SK-N-SH (cell line): ENCODE results near the gene SNX3. TPM values are rescaled to one million over a fixed set of nuclear protein-coding genes. Genes with fewer than 3 reads are reported as not detected.

ENCODE experiments used
- CTCF ChIA-PET: fragments of 300-600, 350-600 bp; formaldehyde crosslinking; extraction: SDS; loops from one replicate; lab custom pipeline; 2021; lab: Yijun Ruan, JAX
- POLR2A ChIA-PET: fragments of 350-600 bp; sonication (Branson Sonifier 250); formaldehyde crosslinking; extraction: SDS; loops from one replicate; lab custom pipeline; 2020; ENCODE audit warnings: antibody characterized with exemption, inconsistent platforms; lab: Yijun Ruan, JAX
- DNase-seq: peaks from one replicate; pipeline ENCODE4 v3.0.0; 2012
- H2AFZ ChIP-seq: fragments of 200-600 bp; sonication (generic); 2 replicates; pipeline ENCODE4 v1.8.1; 2016; ENCODE audit warnings: antibody characterized with exemption, mild to moderate bottlenecking, low read depth
- H3F3A ChIP-seq: fragments of 200-600 bp; sonication (generic); replicated peaks from 2 replicates; pipeline ENCODE3; 2016; ENCODE audit warnings: antibody characterized with exemption, mild to moderate bottlenecking; ENCODE audit not compliant: insufficient read depth
- H3K27ac ChIP-seq, 2 experiments: fragments of 200-500 bp in 1 of 2; fragments of 200-600 bp in 1 of 2; sonication (Bioruptor generic) in 1 of 2; sonication (generic), shearing (Covaris generic) in 1 of 2; 2 replicates each; pipeline versions ENCODE4 v1.5.1 to v1.6.1; 2014 to 2016; ENCODE audit warnings: low read depth in 2 of 2, inconsistent platforms in 1 of 2, low read length in 1 of 2, mild to moderate bottlenecking in 1 of 2, mixed read lengths in 1 of 2
- H3K27me3 ChIP-seq: fragments of 200-600 bp; sonication (generic), shearing (Covaris generic); 2 replicates; pipeline ENCODE4 v1.6.1; 2016; ENCODE audit warnings: mixed run types; ENCODE audit not compliant: insufficient read depth
- H3K36me3 ChIP-seq, 2 experiments: fragments of 200-500 bp in 1 of 2; fragments of 200-600 bp in 1 of 2; sonication (Bioruptor generic) in 1 of 2; sonication (generic) in 1 of 2; replicated peaks in 1 of 2; 2 replicates each; pipeline versions ENCODE3 to v1.5.1; 2014 to 2016; ENCODE audit warnings: low read length in 1 of 2, mild to moderate bottlenecking in 1 of 2; ENCODE audit not compliant: insufficient read depth in 2 of 2, control insufficient read depth in 1 of 2
- H3K4me1 ChIP-seq, 2 experiments: fragments of 200-500 bp in 1 of 2; fragments of 200-600 bp in 1 of 2; sonication (Bioruptor generic) in 1 of 2; sonication (generic), shearing (Covaris generic) in 1 of 2; 2 replicates each; pipeline versions ENCODE4 v1.5.1 to v1.6.1; 2014 to 2016; ENCODE audit warnings: low read depth in 1 of 2, low read length in 1 of 2, mixed run types in 1 of 2; ENCODE audit not compliant: insufficient read depth in 2 of 2, control insufficient read depth in 1 of 2
- H3K4me2 ChIP-seq: fragments of 200-600 bp; sonication (generic), shearing (Covaris generic); 2 replicates; pipeline ENCODE4 v1.6.1; 2017; ENCODE audit warnings: mixed run types
- H3K4me3 ChIP-seq, 2 experiments: fragments of 200-500 bp in 1 of 2; fragments of 200-600 bp in 1 of 2; sonication (Bioruptor generic) in 1 of 2; sonication (generic), shearing (Covaris generic) in 1 of 2; 2 replicates each; pipeline versions ENCODE4 v1.5.1 to v1.8.1; 2014 to 2016; ENCODE audit warnings: low read depth in 2 of 2, inconsistent platforms in 1 of 2, low read length in 1 of 2, mild to moderate bottlenecking in 1 of 2, mixed read lengths in 1 of 2, moderate library complexity in 1 of 2
- H3K79me2 ChIP-seq: fragments of 200-600 bp; sonication (generic); 2 replicates; pipeline ENCODE4 v1.8.1; 2017; ENCODE audit warnings: mild to moderate bottlenecking; ENCODE audit not compliant: insufficient read depth
- H3K9ac ChIP-seq: fragments of 200-600 bp; sonication (generic); 2 replicates; pipeline ENCODE4 v1.6.1; 2017; ENCODE audit warnings: mixed run types
- H3K9me2 ChIP-seq: fragments of 200-600 bp; sonication (generic); 2 replicates; pipeline ENCODE4 v1.6.1; 2017; ENCODE audit warnings: mixed run types
- H3K9me3 ChIP-seq: fragments of 200-600 bp; sonication (generic); 2 replicates; pipeline ENCODE4 v1.6.1; 2017; ENCODE audit warnings: mixed run types, mild to moderate bottlenecking, moderate library complexity
- H4K20me1 ChIP-seq: fragments of 200-600 bp; sonication (generic); 2 replicates; pipeline ENCODE4 v1.6.1; 2017; ENCODE audit warnings: mild to moderate bottlenecking, mixed run types; ENCODE audit not compliant: insufficient read depth
- EP300 ChIP-seq, 2 experiments: IDR thresholded peaks; 2 replicates each; pipeline versions ENCODE4 v1.4.0 to v1.6.1; 2012; ENCODE audit warnings: borderline replicate concordance in 1 of 2, low read depth in 1 of 2, low read length in 1 of 2
- EZH2phosphoT487 ChIP-seq: fragments of 200-600 bp; sonication (generic); IDR thresholded peaks from 2 replicates; pipeline ENCODE4 v1.6.1; 2017; ENCODE audit warnings: low read depth, mixed run types, mild to moderate bottlenecking, antibody characterized with exemption, moderate library complexity, borderline replicate concordance
- GABPA ChIP-seq: IDR thresholded peaks from 2 replicates; pipeline ENCODE4 v1.4.0; 2012; ENCODE audit warnings: low read depth, mild to moderate bottlenecking
- JUND ChIP-seq: IDR thresholded peaks from 2 replicates; pipeline ENCODE4 v1.4.0; 2012
- RAD21 ChIP-seq: IDR thresholded peaks from 2 replicates; pipeline ENCODE4 v1.6.1; 2012; ENCODE audit warnings: mild to moderate bottlenecking, low read length
- WGBS: methylation state at CpG from one replicate; pipeline ENCODE4 v1.1.6; 2017; ENCODE audit warnings: low lambda C conversion rate; 5-methylcytosine and 5-hydroxymethylcytosine counted together
- polyA plus RNA-seq, 3 experiments: library from polyadenylated mRNA; depleted of rRNA; stranded (reverse); fragments of >200 nt; gene quantifications; 2 replicates each; pipeline ENCODE4 v1.2.3, GENCODE V29; 2012
- TF ChIP-seq, protein P1 (sequence below): fragments of 200-600 bp; sonication (generic); IDR thresholded peaks from 2 replicates; pipeline ENCODE4 v1.6.1; 2017; ENCODE audit warnings: antibody characterized with exemption, mild to moderate bottlenecking, moderate library complexity

Gene SNX3
- polyA plus RNA-seq, 1 of the 3 experiments (the other 2 are of a cell fraction), result 105 TPM

DNA sequence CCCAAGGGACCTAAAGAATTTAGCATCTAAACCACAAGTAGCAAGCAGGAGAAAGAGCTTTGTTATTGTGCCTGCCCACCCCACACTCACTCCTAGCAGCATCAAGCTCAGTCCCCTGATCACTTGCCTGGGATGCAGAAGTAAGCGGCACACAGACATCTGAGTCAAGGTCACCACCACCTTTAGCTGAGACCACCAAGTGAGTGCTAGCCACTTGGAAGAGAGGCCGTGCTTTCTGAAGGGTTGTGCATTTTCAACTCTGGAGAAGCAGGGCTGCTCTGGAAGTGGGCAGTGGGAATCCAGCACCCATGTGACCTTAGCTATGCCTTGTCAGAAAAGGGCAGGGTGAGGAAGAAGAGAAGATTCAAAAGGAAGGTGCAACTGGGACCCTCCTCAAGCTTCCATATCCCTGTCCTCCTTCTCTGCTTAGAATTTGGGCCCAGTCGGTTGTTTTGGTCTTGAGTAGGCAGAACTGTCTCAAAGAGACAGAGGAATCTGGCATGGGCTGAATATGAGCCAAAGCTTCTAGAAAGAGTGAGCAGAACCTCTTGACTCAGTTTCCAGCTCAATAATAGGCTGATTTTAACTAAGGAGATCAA, 88.8 kb downstream of the SNX3 start:
- ChIA-PET CTCF (no interaction called here), POLR2A (no interaction called here)
- peaks cover 2% of the 10 kb centered on the region; the same call in 1 of the 2 replicates for H3K27me3 ChIP-seq

DNA sequence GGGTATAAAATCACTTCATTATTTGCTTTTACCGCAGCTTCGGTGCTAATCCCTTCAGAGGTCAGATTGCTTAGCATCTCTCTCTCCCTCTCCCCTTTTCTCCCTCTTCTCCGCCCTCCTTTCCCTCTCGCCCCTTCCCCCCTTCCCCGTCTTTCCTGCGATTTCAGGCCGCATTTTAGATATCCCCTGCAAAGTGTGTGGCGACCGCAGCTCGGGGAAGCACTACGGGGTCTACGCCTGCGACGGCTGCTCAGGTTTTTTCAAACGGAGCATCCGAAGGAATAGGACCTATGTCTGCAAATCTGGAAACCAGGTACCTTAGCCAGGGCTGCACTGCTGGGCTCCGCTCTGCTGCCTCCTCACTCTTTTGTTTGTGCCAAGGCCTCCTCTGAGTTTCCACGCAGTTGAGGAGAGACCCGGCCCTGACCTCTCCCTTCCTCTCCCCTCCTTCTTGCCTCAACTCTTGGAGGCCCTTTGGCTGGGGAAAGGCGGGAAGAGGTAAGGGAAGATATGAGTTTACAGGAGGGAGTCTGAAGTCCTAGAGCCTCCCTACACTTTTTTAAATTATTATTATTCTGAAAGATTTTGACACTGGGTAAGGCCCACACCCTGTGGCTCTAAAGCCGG, 89.4 kb downstream of the SNX3 start:
- DNase-seq, result no peak
- Histone ChIP-seq H3K9me2 (no peaks in the 10 kb centered on the region), H3K27me3 (peaks cover 8% of the 10 kb centered on the region; the same call in 1 of the 2 replicates), H3K9me3 (no peaks in the 10 kb centered on the region), H3K27ac (no peak overlapping the region), H3K4me1 (no peaks in the 10 kb centered on the region), H3K4me2 (no peak overlapping the region), H3F3A (no peaks in the 10 kb centered on the region), H3K36me3 (no peaks in the 10 kb centered on the region), H3K79me2 (no peaks in the 10 kb centered on the region), H2AFZ (no peak overlapping the region), H4K20me1 (no peaks in the 10 kb centered on the region), H3K4me3 (no peak overlapping the region), H3K9ac (no peak overlapping the region)
- whole genome bisulfite sequencing, result 83% methylated on average over 21 of the region's 21 CpGs
- POLR2A ChIA-PET, result no interaction called here
- TF ChIP-seq RAD21, result no peak
- TF ChIP-seq EZH2phosphoT487, result no peak
- no peak for TF ChIP-seq JUND
- TF ChIP-seq, protein P1, sequence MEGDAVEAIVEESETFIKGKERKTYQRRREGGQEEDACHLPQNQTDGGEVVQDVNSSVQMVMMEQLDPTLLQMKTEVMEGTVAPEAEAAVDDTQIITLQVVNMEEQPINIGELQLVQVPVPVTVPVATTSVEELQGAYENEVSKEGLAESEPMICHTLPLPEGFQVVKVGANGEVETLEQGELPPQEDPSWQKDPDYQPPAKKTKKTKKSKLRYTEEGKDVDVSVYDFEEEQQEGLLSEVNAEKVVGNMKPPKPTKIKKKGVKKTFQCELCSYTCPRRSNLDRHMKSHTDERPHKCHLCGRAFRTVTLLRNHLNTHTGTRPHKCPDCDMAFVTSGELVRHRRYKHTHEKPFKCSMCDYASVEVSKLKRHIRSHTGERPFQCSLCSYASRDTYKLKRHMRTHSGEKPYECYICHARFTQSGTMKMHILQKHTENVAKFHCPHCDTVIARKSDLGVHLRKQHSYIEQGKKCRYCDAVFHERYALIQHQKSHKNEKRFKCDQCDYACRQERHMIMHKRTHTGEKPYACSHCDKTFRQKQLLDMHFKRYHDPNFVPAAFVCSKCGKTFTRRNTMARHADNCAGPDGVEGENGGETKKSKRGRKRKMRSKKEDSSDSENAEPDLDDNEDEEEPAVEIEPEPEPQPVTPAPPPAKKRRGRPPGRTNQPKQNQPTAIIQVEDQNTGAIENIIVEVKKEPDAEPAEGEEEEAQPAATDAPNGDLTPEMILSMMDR, result no peak
- CTCF ChIA-PET, result no interaction called here

More for the DNA sequence above, 88.8 kb downstream of the SNX3 start:
- TF ChIP-seq GABPA (no peak), EP300 (IDR thresholded peaks at IDR 0.05; ENCODE audit: borderline replicate concordance in 1 of 2, low read depth in 1 of 2, low read length in 1 of 2) (no peak)
- Histone ChIP-seq H3K36me3 (no peaks in the 10 kb centered on the region), H3K79me2 (no peaks in the 10 kb centered on the region), H3F3A (no peaks in the 10 kb centered on the region), H2AFZ (no peak overlapping the region), H3K27ac (no peak overlapping the region), H3K9me3 (no peaks in the 10 kb centered on the region), H3K4me3 (no peak overlapping the region), H3K9ac (no peak overlapping the region), H3K4me2 (no peak overlapping the region), H3K9me2 (no peaks in the 10 kb centered on the region), H3K4me1 (no peaks in the 10 kb centered on the region), H4K20me1 (no peaks in the 10 kb centered on the region)
- 78% methylated on average over 2 of the region's 3 CpGs for WGBS
- no peak for DNase-seq
